OCI-LY7 (cell line): ENCODE results near the gene MAPK8IP3.

Experiments used
- CTCF ChIP-seq: fragments of 200-600 bp; sonication (generic); conservative IDR thresholded peaks from 2 replicates; pipeline ENCODE4 v1.5.1; 2014; ENCODE audit warnings: mild to moderate bottlenecking, antibody characterized with exemption, low read length, moderate library complexity, mixed read lengths
- EZH2phosphoT487 ChIP-seq: fragments of 200-600 bp; sonication (generic); IDR thresholded peaks from 2 replicates; pipeline ENCODE4 v1.6.1; 2018; ENCODE audit warnings: low read depth, borderline replicate concordance, mild to moderate bottlenecking, mixed run types, antibody characterized with exemption, low read length, moderate library complexity, mixed read lengths

DNA sequence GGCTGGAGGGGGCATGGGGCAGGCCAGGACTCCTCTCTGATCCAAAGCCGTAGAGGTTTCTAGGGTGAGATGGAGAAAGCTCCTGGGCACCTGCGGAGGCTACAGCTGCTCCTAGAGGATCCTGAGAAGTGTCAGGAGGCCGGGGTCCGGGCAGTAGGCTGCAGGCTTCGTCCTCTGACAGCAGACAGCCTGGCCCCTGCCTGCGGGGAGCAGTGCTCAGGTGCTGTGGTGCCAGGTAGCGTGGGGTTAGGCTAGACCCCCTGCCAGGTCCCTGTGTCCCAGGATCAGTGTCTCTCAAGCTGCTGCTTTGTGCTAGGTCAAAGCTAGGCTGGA, 68.4 kb downstream of the MAPK8IP3 start:
- no peak for TF ChIP-seq CTCF
- no peak for TF ChIP-seq EZH2phosphoT487
